Measurements from ENCODE around the gene SNX10.

SNX10 gene

DNA sequence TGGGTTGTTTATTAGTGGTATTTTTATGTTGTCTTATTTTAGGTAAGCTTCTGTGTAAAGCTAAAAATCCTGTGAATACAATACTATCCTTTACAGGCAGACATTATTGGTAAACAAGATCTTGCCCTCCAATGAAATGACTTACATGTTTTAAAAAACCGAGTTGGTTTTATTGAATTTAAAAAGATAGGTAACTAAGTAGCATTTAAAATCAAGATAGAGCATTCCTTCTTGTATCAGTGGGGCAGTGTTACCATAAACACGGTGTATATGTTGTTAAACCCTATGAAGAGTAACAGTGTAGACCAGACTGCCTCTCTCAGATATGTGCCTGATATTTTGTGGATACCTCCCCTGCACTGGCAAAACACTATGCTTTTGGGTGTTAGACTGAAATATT lies 81.0 kb downstream of the SNX10 start:
- DNase-seq, result peak; percentile 78

DNA sequence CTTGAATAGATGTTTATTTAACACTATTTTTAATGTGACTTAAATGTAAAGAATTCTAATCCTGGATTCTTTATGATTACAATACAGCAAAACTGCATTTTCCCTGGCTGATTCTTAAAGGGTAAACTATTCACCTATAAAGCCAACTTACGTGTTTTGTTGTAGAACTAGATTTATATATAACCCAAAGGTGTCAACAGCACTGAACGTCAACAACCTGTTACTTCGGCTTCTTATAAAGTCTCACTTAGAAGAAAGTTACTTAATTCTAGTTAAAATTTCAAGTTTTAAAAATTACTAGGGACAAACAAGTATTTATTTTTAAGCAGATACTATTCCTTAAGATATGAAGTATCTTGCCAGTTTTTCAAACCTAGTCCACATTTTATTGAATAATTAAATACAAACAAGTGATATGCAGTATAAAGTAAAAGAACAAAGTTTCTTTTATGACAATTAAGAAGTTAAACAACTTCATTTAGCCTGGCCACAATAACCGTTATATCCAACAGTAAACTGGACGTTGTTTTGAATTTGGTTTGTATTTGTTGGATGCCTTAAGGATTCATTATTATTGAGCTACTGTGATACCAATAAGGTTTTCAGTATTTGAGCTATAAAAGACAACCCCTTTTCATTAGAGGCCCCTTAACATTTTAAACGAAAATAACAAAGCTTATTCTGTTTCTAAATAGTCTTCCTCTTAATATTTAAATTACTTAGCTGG lies 83.1 kb downstream of the SNX10 start:
- peak; percentile 74 for DNase-seq

DNA sequence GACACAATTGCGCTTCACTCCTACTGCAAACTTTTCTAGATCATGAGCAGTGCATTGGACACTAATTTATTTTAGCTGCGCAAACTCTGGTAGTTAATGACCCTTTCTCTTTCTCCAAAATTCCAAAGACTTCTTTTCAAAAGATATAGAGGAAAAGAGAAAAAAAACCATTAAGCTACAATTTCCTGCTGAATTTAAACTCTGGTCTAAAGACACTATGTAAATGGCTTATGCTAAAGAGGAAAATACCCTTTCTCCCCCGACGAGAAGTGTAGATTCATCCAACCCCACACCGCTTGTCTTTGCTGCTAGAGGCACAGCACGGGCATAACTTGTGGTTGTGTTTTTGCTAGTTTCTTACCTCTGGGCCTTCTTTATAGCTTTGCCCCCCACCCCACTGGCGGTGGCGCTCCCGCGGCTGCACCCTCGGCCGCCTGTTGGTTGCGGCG lies 84.1 kb downstream of the SNX10 start:
- peak; percentile 63 for DNase-seq

DNA sequence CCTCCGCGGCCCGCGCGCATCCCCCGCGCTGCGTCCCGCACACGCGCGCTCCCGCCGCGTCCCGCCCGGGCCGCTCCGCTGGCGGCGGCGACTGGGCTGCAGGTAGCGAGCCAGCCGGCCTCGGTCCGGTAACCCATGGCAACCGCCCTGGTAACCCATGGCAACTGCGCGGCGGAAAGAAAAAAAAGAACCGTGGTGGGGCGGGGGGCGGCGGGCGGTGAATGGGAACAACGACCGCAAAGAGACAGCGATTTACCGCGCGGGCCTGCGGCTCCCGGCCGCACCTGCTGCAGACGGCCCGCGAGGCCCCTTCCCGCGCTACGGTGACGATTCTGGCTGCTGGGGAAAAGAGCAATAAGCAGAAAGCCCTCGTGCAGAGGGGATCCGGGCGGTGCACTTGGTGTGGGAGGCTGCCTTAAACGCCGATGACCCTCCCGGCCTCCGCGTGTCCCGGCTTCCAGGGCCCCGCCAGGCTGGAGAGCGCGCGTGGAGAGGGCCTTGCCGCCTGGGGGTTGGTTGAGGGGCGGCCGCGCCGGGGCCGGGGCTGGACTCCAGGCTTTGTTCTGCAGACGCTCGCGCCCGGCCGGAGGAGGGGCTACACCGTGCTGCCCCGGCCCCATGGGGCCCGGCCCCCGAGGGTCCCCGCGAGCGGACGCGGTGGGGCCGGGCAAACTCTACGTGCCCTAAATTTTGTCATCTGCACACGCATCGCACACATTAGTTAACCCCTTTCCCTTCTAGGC lies 84.7 kb downstream of the SNX10 start:
- peak; percentile 80 for DNase-seq

DNA sequence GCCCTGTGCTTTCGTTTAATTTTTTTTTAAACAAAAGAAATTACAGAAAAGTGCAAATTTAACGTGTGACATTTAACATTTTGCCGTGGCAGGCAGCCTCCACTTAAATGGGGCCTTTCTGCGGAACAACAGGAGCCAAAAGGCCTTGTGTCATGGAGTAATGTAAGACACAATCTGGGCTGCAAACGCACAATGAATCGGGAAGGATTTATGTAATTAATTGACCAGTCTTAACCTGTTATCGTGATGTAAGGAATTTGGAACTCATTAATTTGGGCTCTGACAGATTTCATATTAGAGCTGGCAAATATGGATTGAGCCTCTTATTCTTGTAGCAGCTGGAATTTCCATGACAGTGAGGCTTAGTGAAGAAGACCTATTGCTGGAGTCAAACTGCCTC lies 86.4 kb downstream of the SNX10 start:
- DNase-seq, result no peak

DNA sequence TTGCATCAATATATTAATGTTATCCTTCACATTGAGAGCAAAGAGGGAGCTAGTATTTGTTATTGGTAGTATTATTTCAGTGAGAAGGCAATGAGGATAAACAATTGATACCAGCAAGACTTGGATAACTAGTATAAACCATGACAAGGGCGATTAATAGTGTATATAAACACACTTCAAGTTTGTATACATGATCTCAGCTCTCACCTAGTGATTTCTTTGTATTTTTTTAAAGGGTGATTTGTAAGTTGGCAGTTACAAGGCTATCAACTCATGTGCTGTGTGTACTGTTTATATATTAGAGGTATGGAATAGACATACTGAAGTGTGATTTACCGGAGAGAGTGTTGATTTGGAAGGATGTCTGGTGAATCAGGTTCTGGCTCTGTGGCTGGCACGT lies 88.0 kb downstream of the SNX10 start:
- DNase-seq, result no peak

DNA sequence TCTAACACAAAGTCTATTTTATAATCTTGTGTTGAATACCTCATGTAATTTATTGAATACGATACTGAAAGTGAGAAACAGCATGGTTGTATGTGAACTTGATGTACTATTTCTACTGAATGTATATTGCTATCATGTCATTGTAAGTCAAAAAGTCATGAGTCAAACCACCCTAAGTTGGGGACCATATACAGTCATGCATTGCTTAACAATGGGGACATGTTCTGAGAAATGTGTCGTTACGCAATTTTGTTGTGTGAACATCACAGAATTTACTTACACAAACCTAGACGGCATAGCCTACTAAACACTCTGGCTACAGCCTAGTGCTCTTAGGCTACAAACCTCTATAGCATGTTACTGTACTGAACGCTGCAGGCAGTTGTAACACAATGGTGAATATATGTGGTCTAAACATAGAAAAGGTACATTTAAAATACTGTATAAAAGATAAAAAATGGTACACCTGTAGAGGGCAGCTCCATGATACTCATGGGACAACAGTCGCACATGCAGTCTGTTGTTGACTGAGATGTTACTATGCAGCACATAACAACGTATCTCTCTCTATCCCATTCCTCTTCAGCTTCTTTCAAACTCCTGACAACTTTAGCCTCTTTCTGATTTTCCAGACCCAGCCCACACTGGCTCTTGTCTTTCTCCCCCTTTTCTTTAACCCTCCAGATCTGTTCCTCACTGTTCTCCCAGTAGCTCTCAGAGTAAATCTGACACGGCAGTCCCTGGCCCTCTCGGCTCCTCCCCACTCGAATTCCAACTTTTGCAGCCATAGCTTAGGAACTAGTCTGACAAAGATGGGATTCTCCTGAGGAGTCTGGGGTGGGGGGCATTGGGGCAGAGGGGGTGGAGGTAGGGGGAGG lies 90.1 kb downstream of the SNX10 start:
- DNase-seq, result no peak

DNA sequence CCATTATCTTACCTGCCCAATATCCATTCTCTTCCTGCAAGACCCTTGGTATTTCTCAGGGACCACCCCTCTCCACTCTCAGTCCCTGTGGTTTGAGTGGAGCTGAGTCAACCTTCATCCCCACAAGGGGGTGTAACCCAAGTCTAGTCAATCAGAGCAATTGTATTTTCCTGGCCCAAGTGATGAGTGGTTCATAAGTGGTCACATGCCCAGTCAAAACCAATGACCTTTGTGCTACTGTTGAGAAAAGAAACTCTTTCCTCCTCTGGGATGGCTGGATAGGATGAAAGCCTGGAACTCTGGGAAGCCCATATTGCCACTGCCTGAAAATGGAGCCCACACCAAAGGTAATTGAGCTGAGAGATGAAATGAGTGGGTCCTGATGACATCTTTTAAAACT lies 93.6 kb downstream of the SNX10 start:
- no peak for DNase-seq

DNA sequence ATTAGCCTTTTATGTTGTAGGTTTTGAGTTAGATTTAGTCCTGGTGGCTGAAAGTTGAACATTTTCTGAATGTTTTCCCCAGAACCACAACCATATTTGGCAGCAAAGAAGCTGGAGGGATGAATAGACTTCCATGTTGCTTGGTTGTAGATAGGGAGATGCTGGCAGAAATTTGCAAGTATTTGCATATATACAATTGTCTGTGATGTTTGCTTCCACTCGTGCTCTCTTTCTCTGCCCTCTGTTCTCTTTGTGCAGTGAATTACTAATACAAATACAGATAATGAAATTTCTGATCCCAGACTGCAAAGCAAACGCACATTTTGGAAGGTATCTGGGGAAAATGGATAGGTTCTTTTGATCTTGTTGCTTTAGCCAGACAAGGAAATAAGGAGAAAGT lies 96.1 kb downstream of the SNX10 start:
- DNase-seq, result no peak

DNA sequence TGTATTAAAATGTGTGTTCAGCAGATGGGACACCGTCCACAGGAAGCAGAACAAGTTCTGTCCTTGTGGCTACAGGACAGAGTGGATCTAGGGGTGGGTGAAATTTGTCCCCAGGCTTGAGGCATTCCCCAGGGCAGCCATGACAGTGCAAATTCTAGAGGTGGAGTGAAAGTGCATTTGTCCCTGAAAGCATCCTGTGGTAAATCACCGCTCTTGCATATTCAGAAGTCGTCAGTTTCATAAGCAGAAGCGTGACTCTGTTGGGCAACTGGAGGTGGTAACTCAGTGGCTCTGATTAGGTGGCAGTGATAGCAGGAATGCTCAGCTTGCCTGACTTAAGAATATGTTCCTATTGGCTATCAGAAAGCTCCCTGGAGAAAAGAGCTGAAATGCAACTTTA lies 96.6 kb downstream of the SNX10 start:
- DNase-seq, result no peak

DNA sequence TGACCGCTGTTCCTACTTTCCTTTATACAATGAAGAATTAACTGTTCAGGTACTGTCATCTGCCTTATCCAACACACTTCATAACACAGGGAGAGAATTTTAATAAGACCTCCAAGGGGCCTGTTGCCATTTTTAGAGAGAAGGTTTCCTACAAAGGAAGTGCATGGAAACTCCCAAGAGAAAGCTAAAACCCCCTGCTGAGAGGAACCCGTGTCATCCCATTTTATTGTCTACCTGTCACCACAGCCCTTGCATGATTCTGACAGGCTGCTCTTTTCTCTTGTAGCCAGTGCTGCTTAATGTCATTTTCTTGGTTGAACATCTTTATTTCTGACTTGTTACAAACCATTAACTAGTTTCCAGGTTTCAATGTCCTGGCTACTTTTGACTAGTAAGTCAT lies 98.4 kb downstream of the SNX10 start:
- DNase-seq, result peak; percentile 48

DNA sequence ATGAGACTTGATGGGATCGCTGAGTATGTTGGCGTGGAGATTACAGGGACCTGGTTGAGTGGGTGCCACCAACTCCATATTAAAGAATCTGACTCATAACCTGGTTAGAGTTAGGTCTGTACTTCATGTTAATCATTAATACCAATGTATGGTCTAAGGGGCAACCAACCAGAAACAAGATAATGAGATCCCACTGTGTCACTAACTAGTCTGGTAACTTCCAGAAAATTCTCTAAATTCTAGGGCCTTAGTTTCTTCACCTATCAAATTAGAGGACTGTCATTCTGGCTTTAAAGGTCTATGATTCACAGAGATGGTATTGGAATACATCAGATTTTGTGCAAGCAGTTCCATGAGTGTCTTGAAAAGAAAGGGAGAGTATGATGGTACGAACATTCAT lies 102.2 kb downstream of the SNX10 start:
- DNase-seq, result no peak

DNA sequence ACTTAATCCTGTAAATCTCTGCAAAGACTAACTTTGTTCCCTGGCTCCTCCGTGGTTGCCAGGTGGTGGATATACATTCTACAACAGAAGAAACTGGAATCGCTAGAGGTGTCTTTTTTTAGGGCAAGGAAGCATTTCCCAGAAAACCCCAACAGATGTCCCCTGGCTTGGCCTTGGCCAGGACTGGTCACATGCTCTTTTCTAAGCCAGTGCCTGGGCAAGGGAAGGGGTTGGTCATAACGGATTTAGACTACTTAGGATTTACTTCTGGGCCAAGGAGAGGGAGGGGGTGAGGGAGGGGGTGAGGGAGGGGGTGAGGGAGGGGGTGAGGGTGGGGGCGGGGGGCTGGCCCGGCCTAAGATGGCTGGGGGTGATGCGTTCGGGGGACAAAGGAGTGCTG lies 105.7 kb downstream of the SNX10 start:
- peak; percentile 64 for DNase-seq

DNA sequence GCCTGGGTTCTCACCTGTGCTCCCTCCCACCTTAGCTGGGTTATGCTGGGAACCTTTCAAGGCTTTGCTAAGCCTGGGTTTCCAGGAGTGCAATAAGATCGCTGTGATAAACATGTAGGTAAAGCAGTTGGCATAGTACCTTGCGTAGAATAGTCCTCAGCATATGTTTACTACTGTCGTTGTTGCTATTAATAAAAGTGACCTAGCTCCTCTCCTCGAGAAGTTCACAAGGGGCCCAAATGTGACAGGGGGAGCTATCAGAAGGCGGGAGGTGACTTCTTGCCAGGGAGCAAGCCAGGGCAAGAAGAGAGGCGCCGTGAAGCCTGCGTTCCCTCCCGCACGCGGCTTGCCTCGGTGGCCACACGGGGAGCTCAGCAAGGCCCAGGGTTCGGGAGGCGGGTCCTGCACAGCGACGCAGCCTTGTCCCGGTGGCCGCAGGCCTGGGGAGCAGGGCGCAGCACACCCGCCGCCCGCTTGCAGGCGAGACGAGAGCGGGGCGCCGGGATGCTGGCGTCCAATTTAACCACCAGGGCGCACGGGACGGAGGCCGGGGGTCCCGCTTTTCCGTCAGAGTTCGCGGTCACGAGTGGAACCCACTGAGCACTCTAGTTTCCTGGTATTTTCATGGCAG lies 106.2 kb downstream of the SNX10 start:
- no peak for DNase-seq

DNA sequence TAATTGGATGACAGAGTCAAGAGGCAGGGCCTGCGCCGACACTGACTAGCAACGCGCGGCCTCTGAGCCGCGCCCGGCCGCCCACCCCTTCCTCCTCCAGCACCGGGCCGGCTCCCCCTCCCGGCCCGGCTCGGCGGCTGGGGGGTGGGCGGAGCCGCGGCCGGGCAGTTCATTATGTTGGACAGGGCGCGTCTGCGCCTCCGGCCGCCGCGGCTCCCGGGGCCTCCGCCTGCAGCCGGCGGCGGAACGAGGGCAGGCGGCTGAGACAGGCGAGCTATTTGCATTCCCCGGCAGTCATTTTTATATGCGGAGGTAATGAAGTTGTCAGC lies 106.7 kb downstream of the SNX10 start:
- peak; percentile 85 for DNase-seq

DNA sequence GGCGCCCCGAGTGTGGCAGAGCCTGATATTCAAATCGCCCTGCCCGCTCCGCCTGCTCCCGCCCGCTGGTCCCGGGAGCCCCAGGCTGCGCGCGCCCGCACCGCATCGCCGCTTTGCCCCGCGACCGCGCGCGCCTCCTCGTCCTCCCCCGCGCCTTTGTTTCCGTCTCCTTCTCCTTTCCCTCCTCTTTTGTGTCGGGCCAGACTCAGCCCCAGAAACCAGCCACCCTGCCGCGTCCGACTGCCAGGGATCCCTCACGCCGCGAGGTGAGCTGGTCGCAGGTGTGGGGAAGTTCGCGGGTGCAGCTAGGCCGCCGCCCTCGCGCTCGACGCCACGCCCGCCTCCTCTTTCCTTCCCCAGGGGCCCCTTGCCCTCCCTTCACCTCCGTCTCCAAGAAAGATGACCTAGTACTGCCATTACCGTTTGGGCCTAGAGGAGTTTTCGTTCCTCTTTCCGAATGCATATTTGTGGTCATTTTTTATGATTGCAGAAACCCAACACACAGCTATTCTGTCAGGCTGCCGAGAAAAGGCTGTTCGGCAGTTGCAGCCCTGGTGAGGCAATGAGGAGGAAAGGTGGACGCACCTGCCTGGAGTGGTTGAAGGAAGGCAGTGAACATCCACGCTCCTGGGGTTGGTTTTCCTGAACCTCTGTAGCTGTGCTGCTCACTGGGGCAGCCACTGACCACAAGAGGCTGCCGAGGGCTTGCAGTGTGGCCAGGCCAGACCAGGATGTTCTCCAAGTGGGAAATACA lies 107.3 kb downstream of the SNX10 start:
- no peak for DNase-seq

DNA sequence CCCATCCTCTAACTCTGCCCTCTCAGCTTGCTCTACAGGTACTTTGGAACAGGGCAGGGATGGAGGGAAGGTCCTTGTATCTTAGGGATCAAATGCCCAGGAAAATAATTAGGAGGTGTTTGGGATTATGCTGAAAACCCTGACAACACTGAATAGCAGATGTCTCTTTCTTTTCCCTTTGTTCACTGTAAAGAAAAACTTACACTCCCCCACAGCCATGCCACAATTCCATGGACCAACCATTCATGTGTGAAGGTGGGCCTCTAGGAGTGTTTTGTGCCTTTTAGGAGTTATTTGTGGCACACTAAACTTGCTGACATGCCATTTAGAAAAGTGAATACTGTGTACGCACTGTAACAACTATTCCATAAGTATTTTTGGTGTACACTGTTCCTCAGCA lies 108.1 kb downstream of the SNX10 start:
- DNase-seq, result no peak

DNA sequence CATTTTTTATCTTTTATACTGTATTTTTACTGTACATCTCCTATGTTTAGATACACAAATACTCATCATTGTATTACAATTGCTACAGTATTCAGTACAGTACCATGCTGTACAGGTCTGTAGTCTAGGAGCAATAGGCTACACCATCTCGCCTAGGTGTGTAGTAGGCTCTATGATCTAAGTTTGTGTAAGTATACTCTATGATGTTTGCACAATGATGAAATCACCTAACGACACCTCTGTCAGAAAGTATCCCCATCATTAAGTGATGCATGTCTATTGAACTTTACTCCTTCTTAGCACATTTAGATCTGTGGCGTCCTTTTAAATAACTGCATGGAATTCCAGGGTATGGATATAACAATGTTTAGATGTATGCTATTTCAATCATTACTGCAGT lies 112.0 kb downstream of the SNX10 start:
- no peak for DNase-seq

DNA sequence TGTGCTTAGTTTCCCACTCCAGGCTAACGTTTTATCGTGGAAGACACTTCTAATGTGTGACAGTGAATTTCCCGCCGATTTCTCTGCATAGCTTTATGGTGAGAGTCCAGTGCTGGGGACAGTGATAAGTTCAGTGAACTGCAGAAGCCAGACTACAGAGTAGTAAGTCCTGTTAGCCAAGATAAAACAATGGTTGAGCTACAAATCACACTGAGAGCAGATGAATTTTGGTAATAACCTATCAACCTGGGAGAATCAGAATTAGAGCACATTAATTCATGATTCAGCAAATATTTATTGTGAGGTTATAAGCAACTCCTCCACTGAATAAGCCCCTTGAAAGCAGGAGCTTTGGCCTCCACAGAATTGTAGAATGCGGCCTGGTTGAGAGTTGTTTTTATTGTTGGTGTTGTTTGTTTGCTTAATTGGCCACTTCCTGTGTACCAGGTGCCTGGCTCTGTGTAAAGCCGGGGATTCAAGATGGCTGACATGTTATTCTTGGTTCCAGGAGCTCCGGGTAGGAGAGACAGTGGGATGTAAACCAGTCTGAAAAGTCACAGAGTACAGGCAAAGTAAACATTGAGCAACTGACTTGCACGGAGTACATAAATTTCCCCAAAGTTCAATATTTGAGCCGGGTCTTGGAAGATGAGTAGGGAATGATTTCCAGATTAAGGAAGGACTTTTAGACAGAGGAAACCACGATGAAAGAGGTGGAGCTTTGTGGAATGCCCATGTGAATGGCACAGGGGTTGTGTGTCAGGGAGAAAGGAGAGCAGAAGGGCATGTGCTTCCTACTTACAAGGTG lies 112.7 kb downstream of the SNX10 start:
- no peak for DNase-seq

DNA sequence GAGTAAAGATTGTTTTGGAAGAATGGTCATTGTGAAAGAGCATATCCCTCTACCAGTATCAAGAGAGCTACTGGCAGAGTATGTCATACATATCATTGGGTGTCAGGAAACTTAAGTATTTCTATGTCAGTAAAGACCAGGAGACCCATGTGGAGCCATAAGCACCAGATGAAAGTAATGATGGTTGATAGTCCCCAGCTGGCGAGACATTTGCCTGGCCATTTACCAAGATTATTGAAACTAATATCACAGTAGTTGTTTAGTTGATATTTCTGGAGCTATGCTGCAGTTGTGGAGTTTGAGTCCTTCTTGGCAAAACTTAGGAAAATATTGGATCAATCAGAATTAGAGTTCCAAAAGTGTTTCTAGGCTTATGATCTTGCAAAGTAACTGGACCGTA lies 114.8 kb downstream of the SNX10 start:
- DNase-seq, result no peak

DNA sequence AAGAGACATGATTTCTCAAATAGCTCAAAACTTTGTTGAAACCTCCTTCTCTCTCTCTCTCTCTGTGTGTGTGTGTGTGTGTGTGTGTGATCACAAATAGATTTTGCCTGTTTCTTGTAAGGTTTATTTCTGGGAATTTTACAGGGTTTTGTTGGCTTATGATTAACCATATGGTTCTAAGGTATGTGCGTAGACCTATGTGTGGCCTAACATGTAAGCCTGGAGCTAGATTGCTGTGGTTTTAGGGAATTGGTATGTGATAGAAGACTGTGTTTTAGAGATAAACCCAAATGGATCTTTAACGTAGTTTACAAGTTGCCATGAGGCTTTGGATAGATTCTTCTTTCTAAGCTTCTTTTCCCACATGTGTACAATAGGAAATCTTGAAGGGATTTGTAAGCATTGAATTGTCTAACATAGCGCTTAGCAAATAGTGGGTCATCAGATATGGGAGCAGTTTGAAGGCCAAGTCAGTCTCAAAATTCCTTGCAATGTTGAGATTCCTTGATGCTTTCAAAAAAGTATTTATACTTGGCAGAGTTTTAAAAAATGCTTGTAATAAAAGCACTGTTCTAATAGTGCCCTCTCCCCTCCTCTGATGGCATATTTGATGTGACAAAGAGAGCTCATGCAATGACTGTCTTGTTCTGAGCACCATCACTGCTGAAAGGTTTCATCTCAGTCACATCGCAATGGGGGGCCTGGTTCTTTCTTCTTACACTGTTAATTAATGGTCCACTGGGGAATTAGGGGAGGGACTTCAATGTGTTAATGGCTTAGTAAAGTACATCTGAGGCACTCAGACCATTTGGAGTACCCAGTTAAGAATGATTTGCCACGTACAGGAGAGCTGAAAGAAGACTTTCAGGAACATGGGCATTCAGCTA lies 118.2 kb downstream of the SNX10 start:
- DNase-seq, result peak; percentile 59

Data from NCI-H2227 treated with DMSO at 0.1 percent for 48 hours (cell line).